GM21825 (cell line): ENCODE data around the gene SLC2A1.

Experiments
- ATAC-seq: cut with Tn5 transposase; IDR thresholded peaks from one replicate; pipeline ENCODE4 v1.9.1; 2021; ENCODE audit warnings: mild to moderate bottlenecking, moderate library complexity; ENCODE audit not compliant: unreplicated experiment

Gene SLC2A1

GRCh38 chr1:42958488-42959319 lies at the start of gene SLC2A1:
SLC2A1 (minus strand) TSS chr1:42958868; CDS start chr1:42958651, 217 bp downstream.
- ATAC-seq = peak; percentile 76

DNA sequence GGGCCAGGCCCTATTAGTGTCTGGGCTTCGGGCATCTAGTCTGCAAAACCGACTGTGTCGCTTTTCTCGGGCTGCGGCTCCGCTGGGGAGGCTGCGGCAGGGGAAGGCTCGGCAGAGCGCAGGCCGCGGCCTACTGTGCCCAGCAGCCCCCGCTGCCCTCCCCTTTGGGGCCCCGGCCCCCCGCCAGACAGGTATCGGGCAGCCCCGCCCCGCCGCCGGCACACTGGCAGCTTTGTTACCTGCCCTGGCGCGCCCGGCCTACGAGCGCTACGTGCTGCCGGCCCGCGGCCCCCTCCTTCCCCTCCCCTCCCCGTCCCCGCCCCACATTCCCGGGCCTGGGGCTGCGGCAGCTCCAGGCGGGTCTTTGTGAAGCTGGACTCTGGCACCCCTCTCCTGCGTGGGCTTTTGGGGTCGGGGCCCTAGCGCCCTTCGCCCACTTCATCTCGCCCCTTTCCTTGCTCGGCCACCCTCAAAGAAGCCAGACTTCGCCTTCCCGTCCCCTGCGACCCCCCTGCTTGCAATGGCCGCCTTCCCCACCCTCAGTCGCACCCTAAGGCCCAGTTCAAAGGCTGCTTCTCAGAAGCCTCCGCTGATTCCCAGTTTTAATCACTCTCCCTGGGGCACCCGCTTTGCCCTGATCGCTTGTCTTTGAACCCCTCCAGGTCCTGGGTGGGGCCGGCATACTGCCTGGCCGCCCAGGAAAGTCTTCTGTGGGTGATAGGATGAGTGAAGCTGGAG lies 48.9 kb upstream of the SLC2A1 start:
- ATAC-seq = no peak

DNA sequence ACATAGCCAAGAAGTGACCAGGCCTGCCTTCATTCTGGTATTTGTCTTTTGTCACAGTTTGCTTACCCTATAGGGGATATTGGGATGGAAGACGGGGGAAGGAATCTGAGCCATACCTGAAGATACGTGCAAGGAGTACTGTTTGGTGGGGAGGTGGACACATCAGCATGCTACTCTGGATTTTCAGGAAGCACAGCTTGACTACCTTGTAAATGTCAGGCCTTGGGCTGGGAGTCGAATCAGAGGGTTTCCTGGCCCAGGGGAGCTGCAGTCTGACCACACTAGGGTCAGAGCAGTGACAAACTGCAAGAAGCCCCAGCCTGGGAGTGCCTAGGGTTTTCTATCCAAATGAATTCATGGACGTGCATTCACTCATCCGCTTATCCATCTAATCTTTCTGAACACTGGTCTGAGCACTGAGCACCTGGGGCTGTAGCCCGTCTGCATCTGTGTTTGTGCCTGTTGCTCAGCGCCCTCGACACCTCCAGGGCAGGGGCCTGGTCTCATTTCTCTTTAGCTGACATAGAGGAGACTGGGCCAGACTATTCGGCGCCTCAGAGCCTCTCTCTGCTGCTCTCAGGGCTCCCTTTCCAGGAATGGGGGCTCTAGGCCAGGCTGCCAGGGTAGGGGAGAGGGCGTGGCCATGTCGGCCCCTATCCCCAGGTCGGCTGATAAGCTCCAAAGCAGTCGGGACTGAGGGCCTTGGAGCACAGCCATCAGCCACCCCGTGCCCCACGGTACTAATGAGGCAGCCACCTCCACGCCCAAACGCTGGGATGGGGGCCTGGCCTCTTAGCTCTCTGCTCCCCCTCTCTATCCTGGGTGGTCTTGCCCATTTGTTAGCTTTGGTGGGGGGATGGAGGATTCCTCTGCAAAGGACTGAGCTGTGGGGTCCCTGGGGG lies 47.0 kb upstream of the SLC2A1 start:
- no peak for ATAC-seq

DNA sequence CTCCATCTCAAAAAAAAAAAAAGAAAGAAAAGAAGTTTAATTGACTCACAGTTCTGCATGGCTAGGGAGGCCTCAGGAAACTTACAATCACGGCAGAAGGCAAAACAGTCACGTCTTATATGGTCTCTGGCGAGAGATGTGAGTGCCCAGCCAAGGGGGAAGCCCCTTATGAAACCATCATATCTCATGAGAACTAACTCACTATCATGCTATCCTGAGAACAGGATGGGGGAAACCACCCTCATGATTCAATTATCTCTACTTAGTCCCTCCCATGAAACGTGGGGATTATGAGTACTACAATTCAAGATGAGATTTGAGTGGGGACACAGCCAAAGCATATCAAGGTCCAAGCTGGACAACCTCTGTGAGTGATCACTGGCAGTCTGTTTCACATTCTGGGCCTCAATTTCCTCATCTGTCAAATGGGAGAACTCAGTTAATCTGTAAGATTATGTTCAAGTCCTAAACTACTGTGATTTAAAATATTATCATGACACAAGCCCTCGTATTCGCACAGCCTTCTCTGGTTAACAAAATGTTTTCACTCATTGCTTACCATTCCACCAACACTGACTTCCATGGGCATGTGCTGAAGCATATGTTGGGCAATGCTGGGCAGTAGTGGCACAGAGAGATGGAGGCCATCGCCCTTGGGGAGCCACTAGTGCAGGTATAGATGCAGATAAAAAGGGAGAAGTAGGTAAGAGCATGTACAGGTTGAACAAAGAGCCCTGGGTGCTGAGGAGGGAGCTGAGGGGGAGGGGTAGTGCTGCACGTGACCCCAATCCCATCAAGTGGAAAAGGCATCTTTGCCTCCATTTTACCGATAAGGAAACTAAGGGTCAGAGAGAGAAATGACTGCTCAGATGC lies 46.2 kb upstream of the SLC2A1 start:
- no peak for ATAC-seq

- ATAC-seq = no peak
These were observed 44.1 kb upstream of the SLC2A1 start for GRCh38 chr1:43002766-43003165.

- no peak for ATAC-seq
These were observed 43.4 kb upstream of the SLC2A1 start for GRCh38 chr1:43002116-43002515.

DNA sequence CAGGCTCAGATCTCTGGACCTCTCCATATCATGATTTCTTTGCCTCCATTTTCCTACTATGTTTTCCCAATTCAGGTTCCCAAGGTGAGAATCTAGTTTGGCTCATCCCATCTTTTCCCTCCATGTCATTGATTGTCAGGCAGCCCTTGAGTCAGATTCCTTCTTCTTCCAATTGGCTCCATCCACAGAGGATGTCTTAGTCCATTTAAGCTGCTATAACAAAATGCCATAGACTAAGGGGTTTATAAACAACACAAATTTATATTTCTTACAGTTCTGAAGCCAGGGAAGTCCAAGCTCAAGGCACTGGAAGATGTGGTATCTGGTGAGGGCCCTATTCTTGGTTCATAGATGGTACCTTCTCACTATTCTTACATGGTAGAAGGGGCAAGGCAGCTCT lies 42.8 kb upstream of the SLC2A1 start:
- ATAC-seq = no peak

GRCh38 chr1:43000271-43000670 lies 41.6 kb upstream of the SLC2A1 start:
- no peak for ATAC-seq

DNA sequence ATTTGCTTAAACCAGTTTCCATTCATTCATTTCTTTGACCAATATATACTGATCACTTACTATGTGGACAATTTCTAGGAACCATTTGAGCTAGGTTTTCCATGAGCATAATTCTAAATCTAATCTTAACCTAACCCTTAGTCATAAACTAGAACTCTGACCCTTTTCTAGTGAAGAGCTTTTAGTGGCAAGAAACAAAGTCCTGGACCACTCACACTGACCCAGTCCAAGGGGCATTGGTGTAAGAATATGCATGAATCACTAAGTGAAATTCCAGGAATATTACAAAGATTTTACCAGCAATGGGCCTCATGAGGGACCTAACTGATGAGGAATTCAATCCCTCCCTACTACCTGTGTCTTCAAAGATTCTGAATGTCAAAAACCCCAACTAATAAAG lies 40.6 kb upstream of the SLC2A1 start:
- no peak for ATAC-seq

GRCh38 chr1:42998386-42998785 lies 39.7 kb upstream of the SLC2A1 start:
- no peak for ATAC-seq

DNA sequence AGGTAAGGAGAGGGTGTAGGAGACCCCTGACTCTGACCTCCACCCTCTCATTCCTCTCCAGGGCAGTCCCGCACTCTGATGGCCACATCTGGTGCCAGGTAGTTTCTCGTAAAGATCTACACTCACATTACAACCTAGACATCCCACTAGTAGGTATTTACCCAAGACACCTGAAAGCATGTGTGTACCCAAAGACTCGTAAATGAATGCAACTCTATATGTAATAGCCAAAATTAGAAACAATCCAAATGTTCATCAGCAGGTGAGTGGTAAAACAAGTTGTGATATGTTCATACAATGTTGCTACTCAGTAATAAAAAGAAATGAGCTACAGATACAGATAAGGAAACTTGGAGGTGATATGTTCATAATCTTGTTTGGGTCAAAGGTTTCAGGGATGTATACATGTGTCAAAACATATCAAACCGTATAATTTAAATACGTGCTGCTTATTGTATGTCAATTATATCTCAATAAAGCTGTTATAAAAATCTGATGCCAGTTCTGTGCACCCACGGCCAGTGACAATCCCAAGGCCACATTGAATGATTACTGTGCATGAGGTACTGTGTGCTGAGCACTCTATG lies 37.8 kb upstream of the SLC2A1 start:
- no peak for ATAC-seq

GRCh38 chr1:42993502-42994136 lies 35.0 kb upstream of the SLC2A1 start:
- no peak for ATAC-seq

DNA sequence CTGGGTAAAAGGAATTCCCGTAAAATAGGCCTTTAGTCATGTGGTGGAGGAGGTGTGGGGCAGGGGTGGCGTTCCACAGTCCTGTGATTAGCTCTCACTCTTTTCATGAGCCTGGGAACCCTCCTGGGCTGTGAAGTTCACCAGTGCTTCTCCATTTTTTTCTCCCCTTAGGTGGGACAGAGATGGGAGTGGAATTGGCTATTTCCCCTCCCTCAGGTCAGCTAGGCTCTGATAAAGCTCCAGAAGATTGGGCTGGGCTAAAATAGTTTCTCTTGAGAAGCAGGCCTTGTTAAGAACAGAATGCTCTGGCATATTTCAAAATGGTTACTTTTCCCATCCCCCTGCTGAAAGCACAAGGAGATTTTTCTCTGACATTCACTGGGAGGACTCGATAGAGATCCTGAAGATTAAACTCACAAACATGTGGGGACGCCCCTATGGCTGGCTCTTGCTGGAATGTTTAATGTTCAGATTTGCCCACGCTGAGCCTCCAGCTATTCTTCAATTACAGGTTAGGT lies 33.4 kb upstream of the SLC2A1 start:
- no peak for ATAC-seq

DNA sequence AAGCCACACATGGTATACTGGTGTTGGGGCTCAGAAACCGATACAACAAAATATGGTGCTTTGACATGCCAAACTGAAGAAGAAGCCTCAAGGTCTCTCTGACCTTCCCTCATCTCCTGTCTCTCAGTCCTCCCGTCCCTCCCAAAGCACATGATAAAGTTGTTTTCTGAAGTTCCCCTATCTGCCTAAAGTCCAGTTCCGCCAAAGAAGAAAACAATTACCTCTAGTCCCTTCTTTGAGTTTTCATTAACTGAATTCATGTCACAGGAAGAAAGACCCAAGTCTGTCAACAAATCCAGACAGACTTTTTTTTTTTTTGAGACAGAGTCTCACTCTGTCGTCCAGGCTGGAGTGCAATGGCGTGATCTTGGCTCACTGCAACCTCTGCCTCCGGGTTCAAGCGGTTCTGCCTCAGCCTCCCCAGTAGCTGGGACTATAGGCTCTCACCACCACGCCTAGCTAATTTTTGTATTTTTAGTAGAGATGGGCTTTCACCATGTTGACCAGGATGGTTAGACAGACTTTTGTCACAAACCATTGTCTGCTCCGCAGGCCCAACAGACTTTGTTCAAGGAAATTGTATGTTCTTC lies 32.2 kb upstream of the SLC2A1 start:
- no peak for ATAC-seq

GRCh38 chr1:42983693-42984092 lies 25.0 kb upstream of the SLC2A1 start:
- no peak for ATAC-seq

DNA sequence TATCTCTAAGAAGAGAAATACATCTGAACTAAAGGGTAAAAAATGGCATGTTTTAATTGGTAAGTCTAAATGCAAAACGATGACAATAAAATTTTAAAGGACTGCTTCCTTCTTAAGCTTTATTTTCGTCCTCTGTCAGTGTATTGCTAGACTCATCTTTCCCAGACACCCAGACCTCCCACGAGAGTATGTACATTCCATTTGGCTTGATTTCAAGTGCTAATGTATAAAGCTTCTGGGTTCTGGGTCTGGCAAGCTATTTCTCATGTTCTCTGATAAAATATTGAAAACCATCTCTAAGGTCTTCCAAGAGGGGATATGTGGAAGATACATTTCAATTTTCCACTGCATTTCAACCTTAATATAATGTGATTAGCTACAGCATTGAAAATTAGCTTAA lies 24.6 kb upstream of the SLC2A1 start:
- no peak for ATAC-seq

- no peak for ATAC-seq
These were observed 24.0 kb upstream of the SLC2A1 start for GRCh38 chr1:42982641-42983040.

DNA sequence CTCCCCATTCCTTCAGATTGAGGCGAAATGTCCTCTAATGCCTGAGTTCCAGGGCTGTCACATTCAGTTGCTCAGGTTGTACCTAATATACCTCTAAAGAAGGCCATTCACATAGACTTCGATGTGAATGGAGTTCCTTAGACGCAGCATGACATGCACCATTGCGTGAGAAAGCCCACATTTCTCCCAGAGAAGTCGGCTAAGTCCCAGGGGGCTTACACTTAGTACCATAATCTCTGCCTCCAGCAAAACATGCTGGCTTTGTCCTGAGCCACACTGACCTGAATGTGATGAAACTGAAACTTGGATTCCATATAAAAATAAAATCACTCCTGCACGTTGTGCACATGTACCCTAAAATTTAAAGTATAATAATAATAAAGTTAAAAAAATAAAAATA lies 23.2 kb upstream of the SLC2A1 start:
- ATAC-seq = no peak

GRCh38 chr1:42981255-42981805 lies 22.7 kb upstream of the SLC2A1 start:
- ATAC-seq = no peak
